GM21717 (cell line): ENCODE results near the gene TOMT.
"Not testable (repeated sequence)": the region's sequence is repeated elsewhere in the genome, so short reads cannot be mapped to it uniquely, and the experiment has no call there.

Source experiments
- ATAC-seq: cut with Tn5 transposase; IDR thresholded peaks from one replicate; pipeline ENCODE4 v1.9.1; 2021; ENCODE audit warnings: mild to moderate bottlenecking, moderate library complexity; ENCODE audit not compliant: unreplicated experiment

Gene TOMT

DNA sequence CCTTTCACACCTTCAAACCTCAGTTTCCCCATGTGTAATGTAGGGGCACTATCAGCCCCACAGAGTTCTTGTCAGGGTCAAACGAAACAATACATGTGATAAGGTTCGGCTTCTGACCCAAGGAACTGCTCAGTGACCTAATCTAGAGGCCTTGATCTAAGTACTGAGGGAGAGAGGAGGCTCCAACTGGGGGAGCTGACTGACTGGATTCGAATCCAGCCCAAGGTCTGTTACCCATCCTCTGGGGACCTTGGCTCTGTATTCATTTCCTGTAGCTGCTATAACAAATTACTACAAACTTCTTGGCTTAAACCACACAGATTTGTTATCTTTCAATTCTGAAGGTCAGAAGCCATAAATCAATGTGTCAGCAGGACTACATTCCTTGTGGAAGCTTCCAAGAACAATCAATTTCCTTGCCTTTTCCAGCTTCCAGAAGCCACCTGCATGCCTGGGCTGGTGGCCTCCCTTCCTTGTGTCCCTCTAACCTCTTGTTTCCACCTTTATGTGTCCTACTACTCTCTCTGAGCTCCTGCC is 17.5 kb downstream of the TOMT start:
- ATAC-seq = no peak

DNA sequence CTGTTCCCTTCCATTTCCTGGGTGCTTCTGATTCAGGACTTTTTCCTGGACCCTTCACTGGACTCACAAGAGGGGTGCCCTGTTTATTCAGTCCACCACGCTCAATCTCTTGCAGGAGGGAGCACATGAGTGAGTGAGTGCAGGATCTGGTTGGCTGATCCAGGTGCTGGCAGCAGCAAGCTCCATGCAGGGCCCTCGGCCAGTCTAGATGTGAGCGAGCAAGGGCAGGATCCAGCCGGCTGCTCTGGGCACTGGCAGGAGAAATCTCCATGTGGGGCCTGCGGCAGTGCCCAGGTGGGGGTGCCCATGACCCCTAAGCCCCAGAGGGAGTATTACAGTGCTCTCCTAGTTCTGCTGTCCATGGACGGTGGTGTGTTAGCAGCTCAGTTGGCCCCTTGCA is 18.3 kb downstream of the TOMT start:
- ATAC-seq = no peak

GRCh38 chr11:72125956-72126355 is 20.2 kb downstream of the TOMT start:
- ATAC-seq = no peak

- ATAC-seq = no peak
Observed at GRCh38 chr11:72127923-72128322, 22.2 kb downstream of the TOMT start.

DNA sequence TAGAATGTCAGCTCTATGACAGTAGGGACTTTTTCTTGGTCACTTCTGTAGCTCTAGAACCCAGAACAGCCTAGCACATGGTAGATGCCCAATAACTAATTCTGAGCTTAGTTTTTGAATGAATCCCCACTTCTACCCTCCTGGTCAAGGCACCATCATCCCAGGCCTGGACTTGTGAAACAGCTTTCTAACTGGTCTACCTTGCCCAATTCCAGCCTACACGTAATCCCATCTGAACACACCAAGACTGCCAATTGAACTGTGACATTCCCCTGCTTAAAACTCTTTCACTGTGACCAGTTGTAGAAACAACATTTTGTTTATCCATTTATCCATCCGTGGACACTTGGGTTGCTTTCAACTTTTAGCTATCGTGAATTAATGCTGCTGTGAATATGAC is 23.7 kb downstream of the TOMT start:
- ATAC-seq = no peak

DNA sequence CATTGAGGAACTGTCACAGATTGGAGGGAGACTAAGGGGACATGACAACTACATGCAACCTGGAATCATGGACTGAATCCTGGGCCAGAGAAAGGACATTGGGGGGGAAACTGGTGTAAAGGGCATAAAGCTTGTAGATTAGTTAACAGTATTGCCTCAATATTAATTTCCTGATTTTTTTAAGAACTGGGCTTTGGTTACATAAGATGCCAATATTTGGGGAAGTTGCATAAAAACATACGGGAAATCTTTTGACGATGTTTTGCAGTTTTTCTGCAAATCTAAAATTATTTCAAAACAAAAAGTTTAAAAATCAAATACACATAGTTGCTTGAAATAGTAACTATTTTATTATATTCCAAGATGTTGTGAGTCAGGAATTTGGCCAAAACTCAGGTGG is 26.9 kb downstream of the TOMT start:
- no peak for ATAC-seq

GRCh38 chr11:72135473-72135872 is 29.7 kb downstream of the TOMT start, which contains the start of gene FOLR3:
FOLR3 (plus strand) TSS chr11:72135725; CDS start chr11:72135953, 228 bp downstream.
- not testable (repeated sequence) for ATAC-seq

- ATAC-seq = no peak
Observed at GRCh38 chr11:72135891-72136683, 30.4 kb downstream of the TOMT start.

- no peak for ATAC-seq
Observed at GRCh38 chr11:72136684-72137262, 31.0 kb downstream of the TOMT start.

DNA sequence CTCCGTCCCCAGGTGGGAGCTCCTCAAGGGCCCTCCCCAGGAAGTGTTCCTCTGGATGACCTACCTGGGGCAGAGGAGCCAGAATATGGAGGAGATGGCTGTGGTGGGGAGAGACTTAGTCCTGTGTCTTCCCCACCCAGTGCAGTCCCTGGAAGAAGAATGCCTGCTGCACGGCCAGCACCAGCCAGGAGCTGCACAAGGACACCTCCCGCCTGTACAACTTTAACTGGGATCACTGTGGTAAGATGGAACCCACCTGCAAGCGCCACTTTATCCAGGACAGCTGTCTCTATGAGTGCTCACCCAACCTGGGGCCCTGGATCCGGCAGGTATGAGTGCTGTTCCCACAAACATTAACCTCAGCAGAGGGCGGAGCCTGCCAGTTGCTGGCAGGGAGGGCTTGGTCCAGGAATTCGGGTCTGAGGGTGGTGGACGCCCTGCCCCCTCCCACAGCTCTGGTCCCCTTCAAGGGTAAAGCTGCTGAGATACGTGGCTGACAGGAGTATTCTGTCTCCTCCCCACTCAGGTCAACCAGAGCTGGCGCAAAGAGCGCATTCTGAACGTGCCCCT is 33.2 kb downstream of the TOMT start:
- ATAC-seq = no peak

DNA sequence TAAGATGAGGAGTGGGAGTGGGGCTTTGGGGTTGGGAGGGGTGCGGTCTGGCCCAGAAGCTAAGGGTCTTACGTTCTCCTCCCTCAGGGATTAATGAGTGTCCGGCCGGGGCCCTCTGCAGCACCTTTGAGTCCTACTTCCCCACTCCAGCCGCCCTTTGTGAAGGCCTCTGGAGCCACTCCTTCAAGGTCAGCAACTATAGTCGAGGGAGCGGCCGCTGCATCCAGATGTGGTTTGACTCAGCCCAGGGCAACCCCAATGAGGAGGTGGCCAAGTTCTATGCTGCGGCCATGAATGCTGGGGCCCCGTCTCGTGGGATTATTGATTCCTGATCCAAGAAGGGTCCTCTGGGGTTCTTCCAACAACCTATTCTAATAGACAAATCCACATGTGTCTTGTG is 33.8 kb downstream of the TOMT start:
- no peak for ATAC-seq

DNA sequence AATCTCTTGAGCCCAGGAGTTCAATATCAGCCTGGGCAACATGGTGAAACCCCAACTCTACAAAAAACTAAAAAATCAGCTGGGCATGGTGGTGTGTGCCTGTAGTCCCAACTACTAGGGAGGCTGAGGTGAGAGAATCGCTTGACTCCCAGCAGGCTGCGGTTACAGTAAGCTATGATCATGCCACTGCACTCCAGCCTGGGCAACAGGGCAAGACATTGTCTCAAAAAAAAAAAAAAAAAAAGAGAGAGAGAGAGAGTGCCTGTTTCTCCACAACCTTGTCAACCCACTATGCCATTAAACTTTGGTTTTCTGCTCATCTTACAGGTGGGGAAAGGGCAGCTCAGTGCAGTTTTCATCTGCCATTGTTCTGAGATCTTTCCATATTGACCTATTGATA is 34.9 kb downstream of the TOMT start:
- no peak for ATAC-seq

GRCh38 chr11:72141066-72141465 is 35.3 kb downstream of the TOMT start:
- ATAC-seq = no peak

DNA sequence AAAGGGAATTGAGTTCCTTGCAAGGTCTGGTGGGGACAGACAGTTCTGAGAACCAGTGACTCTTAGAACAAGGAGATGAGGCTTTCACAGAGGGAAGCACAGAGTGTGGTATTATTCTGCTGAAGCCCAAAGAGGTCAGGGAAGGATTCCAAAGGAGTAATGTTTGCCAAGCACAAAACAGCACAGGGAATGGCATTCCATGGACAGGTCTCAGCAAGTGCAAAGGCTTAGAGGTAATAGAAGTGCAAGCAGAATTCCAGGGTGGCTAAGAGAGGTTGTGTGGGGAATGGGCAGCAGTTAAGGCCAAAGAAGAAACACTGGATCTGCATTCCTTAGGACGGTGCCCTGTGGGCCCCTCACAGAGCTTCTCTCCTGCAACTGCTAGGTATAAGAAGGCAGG is 36.4 kb downstream of the TOMT start:
- ATAC-seq = not testable (repeated sequence)

DNA sequence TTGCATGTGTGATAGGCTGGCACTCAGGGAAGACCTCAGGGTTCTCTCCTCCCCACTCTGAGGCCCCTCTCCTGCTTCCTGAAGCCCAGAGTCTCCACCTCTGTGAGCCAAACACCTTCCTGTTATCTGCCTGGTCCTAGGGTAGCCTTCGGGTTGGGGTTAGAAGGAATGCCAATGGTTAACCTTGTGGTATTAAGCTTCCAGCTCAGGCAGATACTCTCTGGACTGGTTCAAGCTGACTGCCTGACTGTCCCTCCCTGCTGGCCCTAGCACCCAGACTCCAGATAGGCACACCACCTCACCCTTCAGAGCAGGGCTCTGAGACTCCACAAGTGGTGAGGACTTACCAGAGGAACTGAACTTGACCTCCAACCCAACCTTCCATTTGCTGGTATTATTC is 36.8 kb downstream of the TOMT start:
- ATAC-seq = not testable (repeated sequence)

- no peak for ATAC-seq
Observed at GRCh38 chr11:72144807-72145565, 39.3 kb downstream of the TOMT start.

DNA sequence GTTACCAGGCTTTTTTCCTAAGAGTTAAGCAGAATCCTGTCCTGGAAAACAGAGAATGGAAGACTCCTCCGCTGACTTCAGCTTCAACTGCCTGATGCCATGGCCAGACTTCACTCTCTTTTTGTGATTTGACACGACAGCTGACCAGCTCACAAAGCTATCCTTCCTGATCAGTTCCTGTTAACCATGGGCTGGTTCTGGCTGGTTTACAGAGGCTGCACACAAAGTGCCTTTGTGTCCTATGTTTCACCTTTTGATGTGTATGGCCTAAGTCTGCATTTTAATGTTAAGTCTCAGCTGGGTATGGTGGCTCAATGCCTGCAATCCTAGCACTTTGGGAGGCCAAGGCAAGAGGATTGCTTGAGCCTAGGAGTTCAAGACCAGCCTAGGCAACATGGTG is 40.9 kb downstream of the TOMT start:
- no peak for ATAC-seq

GRCh38 chr11:72150882-72151281 is 45.2 kb downstream of the TOMT start:
- no peak for ATAC-seq

DNA sequence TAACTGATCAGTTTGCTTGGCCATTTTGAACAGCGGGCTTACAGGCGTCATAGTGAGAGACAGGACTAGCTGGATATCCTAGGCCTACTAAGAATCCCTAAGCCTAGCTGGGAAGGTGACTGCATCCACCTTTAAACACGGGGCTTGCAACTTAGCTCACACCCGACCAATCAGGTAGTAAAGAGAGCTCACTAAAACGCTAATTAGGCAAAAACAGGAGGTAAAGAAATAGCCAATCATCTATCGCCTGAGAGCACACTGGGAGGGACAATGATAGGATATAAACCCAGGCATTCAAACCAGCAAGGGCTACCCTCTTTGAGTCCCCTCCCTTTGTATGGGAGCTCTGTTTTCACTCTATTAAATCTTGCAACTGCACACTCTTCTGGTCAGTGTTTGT is 48.1 kb downstream of the TOMT start:
- ATAC-seq = not testable (repeated sequence)

DNA sequence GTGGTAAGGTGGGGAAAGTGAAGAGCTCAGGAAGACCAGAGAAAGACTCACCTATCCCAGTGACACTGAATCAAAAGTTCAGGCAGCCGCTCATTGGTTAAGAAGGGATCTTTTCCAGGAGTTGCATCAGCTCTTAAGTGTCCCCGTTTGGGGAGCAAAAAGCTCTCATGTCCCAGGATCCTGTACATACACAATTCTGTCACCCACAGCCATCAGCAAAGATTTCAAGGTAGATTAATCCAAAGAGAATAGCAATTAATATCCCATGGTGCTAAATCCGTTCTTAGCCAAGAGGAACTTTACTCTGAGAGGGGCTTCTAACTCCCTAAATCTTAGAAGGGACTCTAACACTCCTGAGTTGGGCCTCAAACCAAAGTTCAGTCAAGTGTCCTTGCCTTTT is 49.1 kb downstream of the TOMT start:
- no peak for ATAC-seq

- ATAC-seq = no peak
Observed at GRCh38 chr11:72155751-72156150, 50.0 kb downstream of the TOMT start.
